Fibroblast of the aortic adventitia (primary cell): ENCODE measurements around the gene MBD3L2B. TPM values are rescaled to one million over a fixed set of nuclear protein-coding genes. Genes with fewer than 3 reads are reported as not detected.
"Not testable (repeated sequence)": the region's sequence is repeated elsewhere in the genome, so short reads cannot be mapped to it uniquely, and the experiment has no call there.

ENCODE experiments used
- DNase-seq: peaks from one replicate; pipeline ENCODE4 v3.0.0-alpha.2; 2010; ENCODE audit warnings: low read depth
- H3K4me3 ChIP-seq: 2 replicates; pipeline ENCODE4 v1.5.1; 2011; ENCODE audit warnings: low read depth, mild to moderate bottlenecking, control low read depth, low read length, moderate library complexity
- CTCF ChIP-seq: IDR thresholded peaks from 2 replicates; pipeline ENCODE4 v1.5.1; 2011; ENCODE audit warnings: mild to moderate bottlenecking, low read length, control low read depth, inconsistent platforms; ENCODE audit not compliant: insufficient read depth
- total RNA-seq: library from RNA; depleted of rRNA; stranded (reverse); fragments of >200 nt; gene quantifications from 2 replicates; pipeline ENCODE4 v1.2.3, GENCODE V29; 2012; ENCODE audit warnings: low replicate concordance

Gene MBD3L2B
- total RNA-seq: not detected in 2 replicates

- DNase-seq: not testable (repeated sequence)
These were observed at the start of gene MBD3L2B for GRCh38 chr19:7021331-7021730. Gene MBD3L2B (minus strand): TSS chr19:7021431. CDS start chr19:7021397, 34 bp downstream.

GRCh38 chr19:7069904-7070226, 48.6 kb upstream of the MBD3L2B start:
- peak overlapping the region; percentile 93 for H3K4me3 ChIP-seq
- DNase-seq: no peak
- TF ChIP-seq CTCF: no peak

More at GRCh38 chr19:7021331-7021730, at the start of gene MBD3L2B:
- H3K4me3 ChIP-seq: not testable (repeated sequence)

- H3K4me3 ChIP-seq: peak within 1 kb of the TSS; percentile 93
- DNase-seq: peak; percentile 95
- TF ChIP-seq CTCF: no peak
These were observed 48.0 kb upstream of the MBD3L2B start, which contains the start of gene ZNF557 for GRCh38 chr19:7069042-7069903. Gene ZNF557 (plus strand): TSS chr19:7069703. CDS start chr19:7075075, 5,372 bp downstream.

GRCh38 chr19:7068599-7068998, 47.4 kb upstream of the MBD3L2B start:
- H3K4me3 ChIP-seq: no peak overlapping the region
- TF ChIP-seq CTCF: no peak
- DNase-seq: no peak

GRCh38 chr19:7067716-7068115, 46.5 kb upstream of the MBD3L2B start:
- H3K4me3 ChIP-seq: no peak overlapping the region
- no peak for TF ChIP-seq CTCF
- peak; percentile 20 for DNase-seq

- DNase-seq: not testable (repeated sequence)
- peak; percentile 36 for TF ChIP-seq CTCF
These were observed 45.9 kb upstream of the MBD3L2B start for GRCh38 chr19:7067122-7067521.

GRCh38 chr19:7063764-7064418, 42.7 kb upstream of the MBD3L2B start:
- no peak for DNase-seq
- no peak overlapping the region for H3K4me3 ChIP-seq
- TF ChIP-seq CTCF: no peak

More at GRCh38 chr19:7067122-7067521, 45.9 kb upstream of the MBD3L2B start:
- not testable (repeated sequence) for H3K4me3 ChIP-seq
